Measurements from ENCODE around the gene NCK2.

The NCK2 gene

GRCh38 chr2:105814291-105814940 is 69.7 kb downstream of the NCK2 start:
- DNase-seq (ENCODE audit: low spot score), result no peak

DNA sequence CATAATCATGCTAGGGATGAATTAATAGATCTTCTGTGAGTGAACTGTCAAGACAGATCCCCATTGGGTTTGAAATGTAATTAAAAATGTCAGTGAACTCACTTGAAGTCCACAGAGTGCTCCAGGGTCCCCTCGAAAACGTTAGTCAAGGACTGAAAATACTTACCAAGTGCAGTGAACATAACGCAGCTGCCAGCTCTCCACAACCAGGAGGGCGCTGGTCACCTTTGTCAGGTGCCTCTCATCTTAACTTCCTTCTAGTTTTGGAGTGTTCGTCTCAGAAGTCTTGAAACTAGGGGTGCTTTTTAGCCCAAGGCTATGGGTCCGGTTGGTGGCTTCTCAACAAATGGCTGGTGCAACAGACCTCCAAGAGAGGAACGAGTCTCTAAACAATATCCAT is 70.7 kb downstream of the NCK2 start:
- no peak for DNase-seq (ENCODE audit: low spot score)

DNA sequence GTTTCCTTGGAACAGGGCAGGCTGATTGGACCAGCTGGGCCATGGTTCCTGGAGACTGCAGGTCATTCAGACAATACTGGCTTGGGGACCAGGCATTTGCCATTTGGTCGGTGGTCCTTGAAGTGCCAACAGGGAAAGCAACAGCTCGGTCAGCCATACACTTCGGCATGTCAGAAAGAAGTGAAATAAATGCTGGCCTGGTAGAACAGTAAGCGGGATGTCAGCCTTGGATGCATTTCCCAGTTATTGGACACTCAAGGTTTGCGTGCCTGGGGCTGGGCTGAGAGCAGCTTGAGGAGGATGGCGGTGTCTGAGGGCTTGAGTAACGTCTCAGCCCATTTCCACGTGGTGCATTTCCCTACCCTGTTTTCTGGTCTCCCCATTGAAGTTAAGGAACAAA is 75.4 kb downstream of the NCK2 start:
- no peak for DNase-seq (ENCODE audit: low spot score)

DNA sequence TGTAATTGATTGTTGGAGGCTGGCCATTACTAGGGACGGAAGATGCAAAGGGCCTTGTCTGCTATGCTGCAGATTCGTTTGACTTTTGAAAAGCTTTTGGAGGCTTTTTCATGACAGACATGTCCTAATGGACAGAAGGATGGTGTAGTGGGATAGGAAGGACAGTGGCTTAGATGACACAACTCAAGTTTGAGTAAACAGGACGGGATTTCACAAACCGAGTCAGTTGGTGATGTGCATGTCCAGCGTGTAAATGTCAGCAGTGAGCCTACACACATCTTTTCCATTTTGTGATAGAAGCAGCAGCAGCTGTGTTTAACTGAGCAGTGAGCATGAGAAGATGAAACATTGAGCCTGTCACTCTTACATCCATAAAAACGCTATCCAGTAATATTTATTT is 76.0 kb downstream of the NCK2 start:
- no peak for DNase-seq (ENCODE audit: low spot score)

- no peak for DNase-seq (ENCODE audit: low spot score)
These were observed 76.9 kb downstream of the NCK2 start for GRCh38 chr2:105821428-105822125.

GRCh38 chr2:105822186-105822585 is 77.5 kb downstream of the NCK2 start:
- no peak for DNase-seq (ENCODE audit: low spot score)

DNA sequence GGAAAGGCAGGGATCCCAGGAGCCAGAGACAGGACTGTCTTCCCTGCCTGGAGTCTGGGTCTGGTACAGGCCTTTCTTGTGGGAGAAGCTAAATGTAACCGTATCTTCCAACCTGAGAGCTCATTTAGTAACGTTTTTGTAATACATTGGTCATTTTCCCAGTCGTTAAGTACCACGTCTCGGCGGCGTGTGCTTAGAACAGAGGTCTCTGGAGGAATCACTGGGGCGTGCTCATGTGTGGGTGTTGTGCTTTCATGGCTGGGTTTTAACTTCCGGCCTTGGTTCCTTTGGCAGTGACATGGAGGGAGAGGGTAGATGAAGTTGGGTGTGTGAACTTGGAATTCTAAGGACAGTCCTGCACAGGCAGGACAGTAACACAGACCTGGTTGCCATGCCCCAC is 79.7 kb downstream of the NCK2 start:
- DNase-seq (ENCODE audit: low spot score), result no peak

GRCh38 chr2:105827351-105828096 is 82.8 kb downstream of the NCK2 start:
- no peak for DNase-seq (ENCODE audit: low spot score)

GRCh38 chr2:105828558-105828957 is 83.8 kb downstream of the NCK2 start:
- no peak for DNase-seq (ENCODE audit: low spot score)

DNA sequence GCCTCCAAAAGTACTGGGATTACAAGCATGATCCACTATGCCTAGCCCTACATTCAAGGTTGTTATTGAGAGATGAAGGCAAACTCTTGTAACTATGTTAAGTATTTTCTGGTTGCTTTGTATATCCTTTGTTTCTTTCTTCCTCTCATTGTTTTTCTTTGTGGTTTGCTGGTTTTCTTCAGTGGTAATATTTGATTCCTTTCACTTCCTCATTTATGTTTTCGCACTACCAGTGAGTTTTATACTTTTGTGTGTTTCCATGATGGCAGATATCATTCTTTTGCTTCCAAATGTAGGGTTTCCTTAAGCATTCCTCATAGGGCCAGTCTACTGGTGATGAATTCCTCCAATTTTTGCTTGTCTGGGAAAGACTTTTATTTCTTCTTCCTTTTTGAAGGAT is 90.2 kb downstream of the NCK2 start:
- DNase-seq (ENCODE audit: low spot score), result no peak

GRCh38 chr2:105836341-105836740 is 91.6 kb downstream of the NCK2 start:
- DNase-seq (ENCODE audit: low spot score), result no peak

GRCh38 chr2:105836840-105837692 is 92.4 kb downstream of the NCK2 start:
- DNase-seq (ENCODE audit: low spot score), result no peak

- DNase-seq (ENCODE audit: low spot score), result no peak
These were observed 95.1 kb downstream of the NCK2 start for GRCh38 chr2:105839793-105840192.

- no peak for DNase-seq (ENCODE audit: low spot score)
These were observed 96.2 kb downstream of the NCK2 start for GRCh38 chr2:105840933-105841332.

DNA sequence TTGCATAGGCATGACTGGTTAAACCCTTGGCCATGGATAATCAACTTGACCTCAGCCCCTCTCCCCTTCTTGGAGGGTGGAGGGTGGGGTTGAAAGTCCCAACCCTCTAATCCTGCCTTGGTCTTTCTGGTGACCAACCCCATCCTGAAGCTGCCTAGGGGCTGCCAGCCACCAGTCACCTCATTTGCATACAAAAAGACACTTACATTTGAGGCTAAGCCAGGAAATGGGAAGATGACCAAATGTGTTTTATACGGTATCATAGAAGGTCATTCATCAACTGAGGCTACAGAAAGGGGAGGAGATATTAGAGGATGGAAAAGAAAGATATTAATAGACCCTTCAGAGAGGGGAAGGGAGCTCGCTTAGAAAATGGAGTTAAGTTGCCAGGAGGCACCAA is 96.8 kb downstream of the NCK2 start:
- no peak for DNase-seq (ENCODE audit: low spot score)

DNA sequence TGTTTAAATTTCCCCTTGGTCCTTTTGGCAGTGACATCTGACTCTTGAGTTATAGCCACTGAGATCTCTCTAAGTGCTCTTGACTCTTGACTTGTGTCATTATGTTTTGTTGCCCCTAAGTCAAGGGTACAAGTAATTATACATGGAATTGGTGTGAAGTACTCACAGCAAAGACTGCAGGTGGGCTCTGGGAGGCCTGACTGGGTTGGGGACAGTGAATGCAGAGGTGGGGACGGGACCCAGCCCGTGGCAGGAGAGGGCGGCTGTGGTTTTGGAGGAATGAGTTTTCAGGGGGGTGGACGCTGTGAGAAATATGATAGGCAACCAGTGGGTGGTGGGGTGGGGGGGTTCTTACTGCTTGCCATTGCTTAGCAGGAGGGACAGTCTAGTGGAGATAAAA is 97.8 kb downstream of the NCK2 start:
- DNase-seq (ENCODE audit: low spot score), result no peak

DNA sequence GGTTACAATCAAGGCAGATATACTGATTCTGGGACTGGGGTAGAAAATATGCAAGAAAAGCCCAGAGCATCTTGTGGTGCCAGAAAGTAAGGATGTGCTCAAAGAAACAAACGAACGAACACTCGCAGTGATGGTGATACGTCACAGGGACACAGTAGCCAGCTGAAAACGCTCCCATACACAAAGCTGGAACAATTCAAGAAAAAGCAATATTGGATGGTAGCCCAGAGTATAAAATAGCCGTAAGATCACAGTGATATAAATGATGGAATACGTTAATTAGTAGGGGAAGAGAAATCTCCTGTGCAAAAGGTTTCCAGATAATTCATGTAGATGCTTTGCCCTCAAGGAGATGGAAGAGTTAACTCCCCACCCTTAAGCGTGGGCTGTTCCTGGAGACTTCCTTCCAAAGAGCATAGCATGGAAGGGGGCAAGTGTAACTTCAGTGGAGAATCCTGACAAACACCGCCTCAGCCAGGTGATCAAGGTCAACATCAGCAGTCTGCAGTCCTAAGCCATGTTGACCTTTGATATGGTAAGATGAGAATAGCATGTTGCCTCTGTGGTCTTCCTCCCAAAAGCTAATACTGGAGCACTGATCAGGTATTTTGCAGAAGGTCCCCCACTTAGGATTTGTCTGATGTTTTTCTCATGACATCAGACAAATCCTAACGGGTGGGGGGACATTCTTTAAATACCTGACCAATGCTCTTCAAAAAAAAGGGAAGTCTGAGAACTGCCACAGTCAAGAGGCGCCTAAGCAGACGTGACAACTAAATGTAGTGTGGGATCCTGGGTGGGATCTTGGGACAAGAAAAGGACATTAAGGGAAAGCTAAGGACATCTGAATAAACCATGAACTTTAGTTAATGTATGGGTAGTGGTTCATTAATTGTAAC is 99.0 kb downstream of the NCK2 start:
- DNase-seq (ENCODE audit: low spot score), result no peak

GRCh38 chr2:105845976-105846375 is 101.3 kb downstream of the NCK2 start:
- DNase-seq (ENCODE audit: low spot score), result no peak

DNA sequence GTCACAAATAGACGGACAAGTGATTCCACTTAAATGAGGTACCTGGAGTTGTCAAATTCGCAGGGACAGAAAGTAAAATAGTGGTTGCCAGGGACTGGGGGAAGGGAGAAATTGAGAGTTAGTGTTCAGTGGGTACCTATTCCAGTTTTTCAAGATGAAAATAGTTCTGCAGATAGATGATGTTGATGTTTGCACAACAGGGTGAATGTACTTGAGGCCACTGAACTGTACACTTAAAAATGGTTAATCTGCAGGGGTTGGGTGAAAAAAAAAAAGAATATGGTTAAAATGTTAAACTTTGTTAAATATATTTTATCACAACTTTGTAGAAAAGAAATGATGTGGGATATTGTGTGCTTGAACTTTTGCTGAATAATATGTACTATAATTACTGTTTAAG is 102.3 kb downstream of the NCK2 start:
- no peak for DNase-seq (ENCODE audit: low spot score)

- DNase-seq (ENCODE audit: low spot score), result no peak
These were observed 103.7 kb downstream of the NCK2 start for GRCh38 chr2:105848367-105848766.

GRCh38 chr2:105849431-105850179 is 104.9 kb downstream of the NCK2 start:
- no peak for DNase-seq (ENCODE audit: low spot score)

Data from HuH-7 (cell line).